GM18499 (cell line): Measurements from ENCODE around the gene ABHD11.

Experiments used
- ATAC-seq: cut with Tn5 transposase; IDR thresholded peaks from one replicate; pipeline ENCODE4 v1.9.1; 2021; ENCODE audit warnings: moderate number of reproducible peaks; ENCODE audit not compliant: insufficient read depth, unreplicated experiment

Gene ABHD11

GRCh38 chr7:73749931-73750776, 11.6 kb upstream of the ABHD11 start:
- ATAC-seq = no peak

DNA sequence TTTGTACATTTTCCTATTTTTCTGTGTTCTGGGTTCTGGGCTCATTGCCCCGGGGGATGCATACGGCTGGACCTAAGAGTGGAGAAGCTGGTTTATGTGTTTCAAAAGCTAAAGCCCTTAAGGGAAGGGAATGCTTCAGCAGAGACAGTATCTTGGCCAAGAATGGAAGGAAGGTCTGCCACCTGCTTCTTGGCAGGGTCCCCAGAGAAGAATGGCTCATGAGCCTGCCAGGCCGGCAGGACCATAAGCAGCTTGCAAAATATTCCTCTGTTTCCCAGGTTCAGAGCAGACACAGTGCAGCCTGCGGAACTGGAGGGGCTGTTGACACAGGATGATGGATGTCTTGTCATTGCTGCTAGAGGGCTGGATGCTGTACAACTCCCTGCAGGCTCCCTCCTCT, 7.8 kb upstream of the ABHD11 start:
- ATAC-seq = no peak

- ATAC-seq = no peak
These were observed 4.4 kb upstream of the ABHD11 start for GRCh38 chr7:73742753-73743641.

DNA sequence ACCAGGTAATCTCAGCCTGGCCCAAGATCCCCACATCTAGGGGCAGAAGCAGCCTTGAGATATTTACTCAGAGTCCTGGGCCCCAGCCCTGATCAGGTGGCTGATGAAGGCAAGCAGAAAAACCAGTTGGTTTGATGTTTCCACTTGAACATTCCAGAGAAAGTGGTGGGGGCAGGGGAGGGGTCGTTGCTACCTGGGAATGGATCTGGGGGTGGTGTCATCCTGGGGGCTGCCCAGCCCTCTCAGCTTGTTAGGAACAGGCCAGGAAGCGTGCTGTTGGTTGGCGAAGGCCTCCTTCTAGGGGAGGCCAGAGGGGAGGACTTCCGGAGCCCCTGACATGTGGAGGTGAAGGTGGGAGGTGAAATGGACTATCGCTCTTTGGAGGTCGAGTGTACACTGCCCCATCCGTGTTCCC, 3.7 kb upstream of the ABHD11 start:
- no peak for ATAC-seq

GRCh38 chr7:73741600-73741999, 3.0 kb upstream of the ABHD11 start:
- ATAC-seq = no peak

DNA sequence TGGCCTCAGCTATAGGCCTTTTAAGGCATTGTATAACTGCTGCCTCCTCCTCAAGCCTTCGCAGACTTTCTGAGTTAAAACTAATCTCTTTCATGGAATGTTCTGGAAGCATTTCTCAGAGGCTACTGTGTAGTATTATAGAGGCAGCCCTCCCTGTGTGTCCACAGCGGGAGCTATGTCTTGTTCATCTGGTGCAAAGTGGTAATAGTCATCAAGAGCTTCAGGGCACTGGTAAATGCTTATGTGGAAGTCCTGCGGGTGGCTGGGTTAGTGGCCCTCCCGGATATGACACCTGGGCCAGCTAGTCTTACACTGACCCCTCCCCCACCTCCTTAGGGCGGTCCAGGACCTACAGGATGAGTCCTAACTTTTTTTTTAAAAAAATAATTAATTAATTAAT, 2.2 kb upstream of the ABHD11 start:
- ATAC-seq = no peak

DNA sequence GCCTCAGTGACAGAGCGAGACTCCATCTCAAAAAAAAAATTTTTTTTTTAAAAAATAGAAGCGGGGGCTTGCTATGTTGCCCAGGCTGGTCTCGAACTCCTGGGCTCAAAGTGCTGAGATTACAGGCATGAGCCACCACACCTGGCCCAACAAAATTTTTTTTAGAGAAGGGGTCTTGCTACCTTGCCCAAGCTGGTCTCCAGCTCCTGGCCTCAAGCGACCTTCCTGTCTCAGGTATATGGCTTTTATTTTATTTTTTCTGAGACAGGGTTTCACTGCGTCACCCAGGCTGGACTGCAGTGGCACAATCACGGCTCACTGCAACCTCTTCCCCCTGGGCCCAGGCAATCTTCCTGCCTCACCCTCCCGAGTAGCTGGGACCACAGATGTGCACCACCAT, 1.6 kb upstream of the ABHD11 start:
- no peak for ATAC-seq

DNA sequence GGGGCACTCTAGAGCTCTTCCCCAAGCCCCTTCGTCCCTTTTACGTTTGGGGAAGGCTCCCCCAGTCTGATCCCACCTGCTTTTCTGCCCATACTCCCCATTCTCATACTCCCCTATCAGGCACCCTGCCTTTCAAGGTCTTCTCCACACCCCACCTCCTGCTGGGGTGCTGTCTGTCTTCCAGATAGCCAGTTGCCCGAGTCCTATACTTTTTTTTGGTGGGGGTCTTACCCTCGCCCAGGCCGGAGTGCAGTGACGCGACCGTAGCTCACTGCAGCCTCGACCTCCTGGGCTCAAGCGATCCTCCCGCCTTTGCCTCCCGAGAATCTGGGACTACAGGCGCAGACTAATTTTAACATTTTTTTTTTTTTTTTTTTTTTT, 775 bp upstream of the ABHD11 start:
- peak; percentile 0 for ATAC-seq

- ATAC-seq = no peak
These were observed 386 bp downstream of the ABHD11 start for GRCh38 chr7:73738220-73738611.

GRCh38 chr7:73737491-73738219, 947 bp downstream of the ABHD11 start:
- no peak for ATAC-seq

- ATAC-seq = no peak
These were observed 1.7 kb downstream of the ABHD11 start for GRCh38 chr7:73736885-73737284.

DNA sequence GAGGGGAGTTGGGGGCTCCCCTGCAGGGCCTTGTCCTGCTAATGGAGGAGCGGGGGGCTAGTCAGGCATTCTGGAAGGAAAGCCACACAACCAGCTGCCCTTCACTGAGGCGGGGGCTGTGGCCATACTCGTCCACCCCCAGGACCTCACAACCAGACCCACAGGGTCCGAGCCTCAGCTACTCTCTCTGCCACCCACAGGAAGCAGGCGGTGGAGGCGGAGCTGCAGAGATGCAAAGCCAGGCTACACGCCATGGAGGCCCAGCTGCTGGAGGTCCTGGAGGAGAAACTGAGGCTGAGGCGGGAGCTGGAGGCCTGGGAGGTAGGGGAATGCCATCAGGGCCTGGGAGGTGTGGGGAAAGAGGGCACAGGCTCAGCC, 3.1 kb downstream of the ABHD11 start:
- ATAC-seq = no peak

DNA sequence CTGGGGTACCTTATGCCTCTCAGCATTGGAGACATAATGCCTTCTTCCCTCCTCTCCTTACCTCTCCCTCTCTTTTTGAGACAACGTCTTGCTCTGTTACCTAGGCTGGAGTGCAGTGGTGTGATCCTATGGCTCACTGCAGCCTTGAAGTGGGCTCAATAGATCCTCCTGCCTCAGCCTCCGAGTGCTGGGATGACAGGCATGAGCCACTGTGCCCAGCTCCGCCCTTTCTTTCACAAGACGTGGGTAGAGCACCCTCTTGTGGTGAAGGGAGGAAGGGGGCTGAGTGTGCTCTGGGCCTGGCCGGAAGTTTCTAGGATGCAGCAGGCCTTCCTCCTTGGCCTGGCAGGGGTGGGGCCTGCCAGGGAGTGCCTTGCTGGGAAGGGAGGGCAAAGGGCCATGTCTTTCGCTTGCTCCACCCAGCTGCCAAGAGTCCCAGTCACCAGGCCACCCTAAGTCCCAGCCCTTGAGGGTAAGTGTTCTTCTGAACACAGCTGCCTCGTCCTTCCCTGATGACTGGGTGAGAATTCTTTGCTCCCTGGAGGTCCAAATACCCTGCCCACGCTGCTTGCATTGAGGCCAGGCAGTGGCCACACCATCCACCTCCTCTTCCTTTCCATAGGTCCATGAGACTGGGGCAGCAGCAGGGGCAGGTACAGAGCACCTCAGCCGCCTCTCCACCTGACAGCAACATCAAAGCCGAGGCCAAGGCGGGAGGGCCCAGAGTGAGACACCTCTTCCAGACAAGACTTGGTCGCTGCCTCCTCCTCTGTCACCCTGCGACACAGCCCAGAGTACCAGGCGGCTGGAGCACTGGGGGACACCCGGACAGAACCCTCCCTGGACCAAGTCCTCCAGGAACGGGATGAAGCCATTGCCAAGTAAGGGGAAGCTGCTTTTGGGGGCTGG, 3.7 kb downstream of the ABHD11 start:
- ATAC-seq = no peak

DNA sequence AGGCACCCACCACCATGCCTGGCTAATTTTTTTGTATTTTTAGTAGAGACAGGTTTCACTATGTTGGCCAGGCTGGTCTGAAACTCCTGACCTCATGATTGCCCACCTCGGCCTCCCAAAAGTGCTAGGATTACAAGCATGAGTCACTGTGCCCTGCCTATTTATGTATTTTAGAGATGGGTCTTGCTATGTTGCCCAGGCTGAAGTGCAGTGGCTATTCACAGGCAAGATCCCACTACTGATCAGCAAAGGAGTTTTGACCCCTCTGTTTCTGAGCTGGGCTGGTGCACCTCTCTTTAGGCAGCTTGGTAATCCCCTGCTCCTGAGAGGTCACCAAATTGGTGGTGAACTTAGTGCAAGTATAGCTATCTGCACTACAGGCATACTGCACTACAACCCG, 6.2 kb downstream of the ABHD11 start:
- no peak for ATAC-seq

GRCh38 chr7:73730485-73730884, 8.1 kb downstream of the ABHD11 start:
- ATAC-seq = no peak

- ATAC-seq = no peak
These were observed 10.1 kb downstream of the ABHD11 start for GRCh38 chr7:73728551-73728950.

- ATAC-seq = no peak
These were observed 10.7 kb downstream of the ABHD11 start for GRCh38 chr7:73727952-73728351.

- ATAC-seq = no peak
These were observed 12.5 kb downstream of the ABHD11 start for GRCh38 chr7:73726083-73726466.

DNA sequence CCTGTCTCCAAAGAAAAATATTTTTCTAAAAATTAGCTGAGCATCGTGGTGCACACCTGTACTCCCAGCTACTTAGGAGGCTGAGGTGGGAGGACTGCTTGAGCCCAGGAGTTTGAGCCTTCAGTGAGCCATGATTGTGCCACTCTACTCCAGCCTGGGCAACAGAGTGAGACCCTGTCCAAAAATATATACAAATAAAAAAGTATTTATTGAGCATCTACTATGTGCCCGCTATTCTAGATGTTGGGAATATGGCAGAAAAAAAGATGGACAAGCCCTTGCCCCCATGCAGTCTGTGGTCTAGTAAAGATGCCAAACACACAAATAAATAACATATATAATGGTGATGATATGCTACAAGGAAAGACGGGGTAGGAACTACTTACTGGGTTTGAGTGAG, 14.8 kb downstream of the ABHD11 start:
- ATAC-seq = no peak

DNA sequence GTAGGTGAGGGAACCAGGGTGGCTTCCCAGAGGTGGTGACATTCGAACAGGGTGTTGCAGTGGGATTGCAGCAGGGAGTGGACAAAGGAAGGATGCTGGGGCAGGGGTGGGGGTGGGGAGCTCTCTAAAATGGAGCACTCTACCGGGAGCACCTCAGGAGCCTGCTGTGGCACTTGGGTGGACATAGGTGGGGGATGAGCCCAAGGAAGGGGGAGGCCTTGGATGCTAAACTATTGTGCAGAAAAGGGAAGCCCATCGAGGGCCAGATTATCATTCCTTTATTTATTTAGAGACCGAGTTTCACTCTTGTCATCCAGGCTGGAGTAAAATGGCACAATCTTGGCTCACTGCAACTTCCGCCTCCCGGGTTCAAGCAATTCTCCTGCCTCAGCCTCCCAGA, 15.8 kb downstream of the ABHD11 start:
- no peak for ATAC-seq
